Measurements from ENCODE around the gene UAP1L1. TPM values are rescaled to one million over a fixed set of nuclear protein-coding genes. Genes with fewer than 3 reads are reported as not detected.

Gene UAP1L1
- total RNA-seq: 8.5 and 10.7 TPM in 2 replicates

GRCh38 chr9:137077010-137077747, at the start of gene UAP1L1:
Gene UAP1L1 (plus strand): TSS chr9:137077517. CDS start chr9:137077533, 16 bp downstream.

GRCh38 chr9:137031904-137032640, 45.2 kb upstream of the UAP1L1 start, which contains the start of gene FUT7:
Gene FUT7 (minus strand): TSS chr9:137032088. CDS start chr9:137031991, 97 bp downstream.

GRCh38 chr9:137046088-137046787, 31.1 kb upstream of the UAP1L1 start, which contains the start of gene NPDC1:
Gene NPDC1 (minus strand): TSS chr9:137046177. CDS start chr9:137045989, 188 bp downstream.

GRCh38 chr9:137053944-137054931, 23.1 kb upstream of the UAP1L1 start, which contains the start of gene ENTPD2:
Gene ENTPD2 (minus strand): TSS chr9:137054061. CDS start chr9:137053997, 64 bp downstream.

GRCh38 chr9:137070201-137070905, 7.0 kb upstream of the UAP1L1 start, which contains the start of gene SAPCD2:
Gene SAPCD2 (minus strand): TSS chr9:137070557. CDS start chr9:137070460, 97 bp downstream.

GRCh38 chr9:137086531-137087408, 9.5 kb downstream of the UAP1L1 start, which contains the start of gene MAN1B1:
Gene MAN1B1 (plus strand): TSS chr9:137086985. CDS start chr9:137087000, 15 bp downstream.

GRCh38 chr9:137114613-137115393, 37.5 kb downstream of the UAP1L1 start, which contains the start of gene DPP7:
Gene DPP7 (minus strand): TSS chr9:137114733. CDS start chr9:137114713, 20 bp downstream.

Other genes starting within 250 kb of the UAP1L1 start
- gene AJM1, start 235.0 kb upstream of the UAP1L1 start, total RNA-seq: 1.5 and 2.7 TPM in 2 replicates
- gene PHPT1, start 228.1 kb upstream of the UAP1L1 start, total RNA-seq: 118 and 128 TPM in 2 replicates
- 3.2 and 3.6 TPM in 2 replicates for gene MAMDC4, start 225.2 kb upstream of the UAP1L1 start, total RNA-seq
- 376 and 413 TPM in 2 replicates for gene EDF1, start 211.2 kb upstream of the UAP1L1 start, total RNA-seq
- 3.4 and 6.6 TPM in 2 replicates for gene TRAF2, start 191.0 kb upstream of the UAP1L1 start, total RNA-seq
- 121 and 137 TPM in 2 replicates for gene FBXW5, start 132.8 kb upstream of the UAP1L1 start, total RNA-seq
- gene C8G, start 132.3 kb upstream of the UAP1L1 start, total RNA-seq: not detected in 2 replicates
- not detected in 2 replicates for gene LCN12, start 125.2 kb upstream of the UAP1L1 start, total RNA-seq
- gene PTGDS, start 100.0 kb upstream of the UAP1L1 start, total RNA-seq: 4.5 and 15.2 TPM in 2 replicates
- not detected in 2 replicates for gene LCNL1, start 94.5 kb upstream of the UAP1L1 start, total RNA-seq
- gene PAXX, start 85.1 kb upstream of the UAP1L1 start, total RNA-seq: 17.7 and 29.2 TPM in 2 replicates
- gene CLIC3, start 80.9 kb upstream of the UAP1L1 start, total RNA-seq: 4.7 and 16.8 TPM in 2 replicates
- gene ABCA2, start 49.3 kb upstream of the UAP1L1 start, total RNA-seq: 12.3 and 23.8 TPM in 2 replicates
- not detected in 2 replicates for gene FUT7, start 45.4 kb upstream of the UAP1L1 start, total RNA-seq
- 51.2 and 71.8 TPM in 2 replicates for gene NPDC1, start 31.3 kb upstream of the UAP1L1 start, total RNA-seq
- not detected in 2 replicates for gene ENTPD2, start 23.5 kb upstream of the UAP1L1 start, total RNA-seq
- 0.18 and 2.6 TPM in 2 replicates for gene SAPCD2, start 7.0 kb upstream of the UAP1L1 start, total RNA-seq
- 86.1 and 101 TPM in 2 replicates for gene MAN1B1, start 9.5 kb downstream of the UAP1L1 start, total RNA-seq
- gene DPP7, start 37.2 kb downstream of the UAP1L1 start, total RNA-seq: 136 and 138 TPM in 2 replicates
- gene GRIN1, start 61.6 kb downstream of the UAP1L1 start, total RNA-seq: not detected in 2 replicates
- gene LRRC26, start 92.5 kb downstream of the UAP1L1 start, total RNA-seq: not detected in 2 replicates
- not detected in 2 replicates for gene TMEM210, start 94.5 kb downstream of the UAP1L1 start, total RNA-seq
- gene ANAPC2, start 111.0 kb downstream of the UAP1L1 start, total RNA-seq: 13.5 and 20.3 TPM in 2 replicates
- 52.2 and 74.0 TPM in 2 replicates for gene SSNA1, start 111.2 kb downstream of the UAP1L1 start, total RNA-seq
- gene TPRN, start 123.2 kb downstream of the UAP1L1 start, total RNA-seq: 5.8 and 7.2 TPM in 2 replicates
- gene TMEM203, start 128.1 kb downstream of the UAP1L1 start, total RNA-seq: 26.7 and 38.4 TPM in 2 replicates
- 8.3 and 9.4 TPM in 2 replicates for gene NDOR1, start 128.2 kb downstream of the UAP1L1 start, total RNA-seq
- 0.16 TPM in 1 of 2 replicates, not detected in the other for gene RNF208, start 144.7 kb downstream of the UAP1L1 start, total RNA-seq
- not detected in 2 replicates for gene CYSRT1, start 147.7 kb downstream of the UAP1L1 start, total RNA-seq
- gene RNF224, start 150.0 kb downstream of the UAP1L1 start, total RNA-seq: not detected in 2 replicates
- not detected in 2 replicates for gene SLC34A3, start 153.4 kb downstream of the UAP1L1 start, total RNA-seq
- gene TUBB4B, start 163.8 kb downstream of the UAP1L1 start, total RNA-seq: 223 and 269 TPM in 2 replicates
- not detected in 2 replicates for gene STPG3, start 173.8 kb downstream of the UAP1L1 start, total RNA-seq
- 44.6 and 49.7 TPM in 2 replicates for gene NELFB, start 177.8 kb downstream of the UAP1L1 start, total RNA-seq
- 13.0 and 15.6 TPM in 2 replicates for gene TOR4A, start 200.2 kb downstream of the UAP1L1 start, total RNA-seq
- 0.18 and 1.9 TPM in 2 replicates for gene NRARP, start 224.8 kb downstream of the UAP1L1 start, total RNA-seq